ENCODE data around the gene SLMAP.

- TF ChIP-seq, protein P1, sequence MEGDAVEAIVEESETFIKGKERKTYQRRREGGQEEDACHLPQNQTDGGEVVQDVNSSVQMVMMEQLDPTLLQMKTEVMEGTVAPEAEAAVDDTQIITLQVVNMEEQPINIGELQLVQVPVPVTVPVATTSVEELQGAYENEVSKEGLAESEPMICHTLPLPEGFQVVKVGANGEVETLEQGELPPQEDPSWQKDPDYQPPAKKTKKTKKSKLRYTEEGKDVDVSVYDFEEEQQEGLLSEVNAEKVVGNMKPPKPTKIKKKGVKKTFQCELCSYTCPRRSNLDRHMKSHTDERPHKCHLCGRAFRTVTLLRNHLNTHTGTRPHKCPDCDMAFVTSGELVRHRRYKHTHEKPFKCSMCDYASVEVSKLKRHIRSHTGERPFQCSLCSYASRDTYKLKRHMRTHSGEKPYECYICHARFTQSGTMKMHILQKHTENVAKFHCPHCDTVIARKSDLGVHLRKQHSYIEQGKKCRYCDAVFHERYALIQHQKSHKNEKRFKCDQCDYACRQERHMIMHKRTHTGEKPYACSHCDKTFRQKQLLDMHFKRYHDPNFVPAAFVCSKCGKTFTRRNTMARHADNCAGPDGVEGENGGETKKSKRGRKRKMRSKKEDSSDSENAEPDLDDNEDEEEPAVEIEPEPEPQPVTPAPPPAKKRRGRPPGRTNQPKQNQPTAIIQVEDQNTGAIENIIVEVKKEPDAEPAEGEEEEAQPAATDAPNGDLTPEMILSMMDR (IDR thresholded peaks at IDR 0.05; ENCODE audit: insufficient read depth, low read depth, low read length): no peak
- TF ChIP-seq EZH2 (IDR thresholded peaks at IDR 0.05; ENCODE audit: insufficient read depth, low read length): no peak
Observed at GRCh38 chr3:57927166-57927565, 171.1 kb downstream of the SLMAP start.
